Bronchial epithelial cell (primary cell): ENCODE measurements around the gene POU2AF2. TPM values are rescaled to one million over a fixed set of nuclear protein-coding genes. Genes with fewer than 3 reads are reported as not detected.
"Not testable (repeated sequence)": the region's sequence is repeated elsewhere in the genome, so short reads cannot be mapped to it uniquely, and the experiment has no call there.

Experiments used
- DNase-seq: peaks from one replicate; pipeline ENCODE4 v3.0.0-alpha.2; 2010; ENCODE audit warnings: low read depth
- FAIRE-seq: peaks from 2 replicates; lab custom pipeline; 2011; peaks lifted over from hg19 to GRCh38; lab: Jason Lieb, UNC
- H3K27me3 ChIP-seq: 2 replicates; pipeline ENCODE4 v1.5.1; 2011; ENCODE audit warnings: low read length; ENCODE audit not compliant: control insufficient read depth, insufficient read depth
- H3K36me3 ChIP-seq: 2 replicates; pipeline ENCODE4 v1.5.1; 2011; ENCODE audit warnings: low read length; ENCODE audit not compliant: control insufficient read depth, insufficient read depth
- H3K4me3 ChIP-seq: 2 replicates; pipeline ENCODE4 v1.5.1; 2011; ENCODE audit warnings: mild to moderate bottlenecking, low read depth, low read length, control low read depth
- total RNA-seq: library from RNA; depleted of rRNA; stranded (reverse); fragments of >200 nt; gene quantifications from 2 replicates; pipeline ENCODE4 v1.2.1, GENCODE V29; 2014
- TF ChIP-seq, protein P1 (sequence below): IDR thresholded peaks from 2 replicates; pipeline ENCODE4 v1.5.1; 2011; ENCODE audit warnings: mild to moderate bottlenecking, moderate library complexity, low read length, control low read depth, inconsistent platforms; ENCODE audit not compliant: insufficient read depth, severe bottlenecking

Gene POU2AF2
- total RNA-seq, 1 donor from 2014 or later, result not detected

GRCh38 chr11:111260811-111261210 lies 15.3 kb downstream of the POU2AF2 start:
- TF ChIP-seq, protein P1, sequence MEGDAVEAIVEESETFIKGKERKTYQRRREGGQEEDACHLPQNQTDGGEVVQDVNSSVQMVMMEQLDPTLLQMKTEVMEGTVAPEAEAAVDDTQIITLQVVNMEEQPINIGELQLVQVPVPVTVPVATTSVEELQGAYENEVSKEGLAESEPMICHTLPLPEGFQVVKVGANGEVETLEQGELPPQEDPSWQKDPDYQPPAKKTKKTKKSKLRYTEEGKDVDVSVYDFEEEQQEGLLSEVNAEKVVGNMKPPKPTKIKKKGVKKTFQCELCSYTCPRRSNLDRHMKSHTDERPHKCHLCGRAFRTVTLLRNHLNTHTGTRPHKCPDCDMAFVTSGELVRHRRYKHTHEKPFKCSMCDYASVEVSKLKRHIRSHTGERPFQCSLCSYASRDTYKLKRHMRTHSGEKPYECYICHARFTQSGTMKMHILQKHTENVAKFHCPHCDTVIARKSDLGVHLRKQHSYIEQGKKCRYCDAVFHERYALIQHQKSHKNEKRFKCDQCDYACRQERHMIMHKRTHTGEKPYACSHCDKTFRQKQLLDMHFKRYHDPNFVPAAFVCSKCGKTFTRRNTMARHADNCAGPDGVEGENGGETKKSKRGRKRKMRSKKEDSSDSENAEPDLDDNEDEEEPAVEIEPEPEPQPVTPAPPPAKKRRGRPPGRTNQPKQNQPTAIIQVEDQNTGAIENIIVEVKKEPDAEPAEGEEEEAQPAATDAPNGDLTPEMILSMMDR, result no peak
- H3K27me3 ChIP-seq, result no peaks in the 10 kb centered on the region
- FAIRE-seq (no peak), DNase-seq (no peak)
- no peaks in the 10 kb centered on the region for H3K36me3 ChIP-seq
- H3K4me3 ChIP-seq, result no peak overlapping the region

DNA sequence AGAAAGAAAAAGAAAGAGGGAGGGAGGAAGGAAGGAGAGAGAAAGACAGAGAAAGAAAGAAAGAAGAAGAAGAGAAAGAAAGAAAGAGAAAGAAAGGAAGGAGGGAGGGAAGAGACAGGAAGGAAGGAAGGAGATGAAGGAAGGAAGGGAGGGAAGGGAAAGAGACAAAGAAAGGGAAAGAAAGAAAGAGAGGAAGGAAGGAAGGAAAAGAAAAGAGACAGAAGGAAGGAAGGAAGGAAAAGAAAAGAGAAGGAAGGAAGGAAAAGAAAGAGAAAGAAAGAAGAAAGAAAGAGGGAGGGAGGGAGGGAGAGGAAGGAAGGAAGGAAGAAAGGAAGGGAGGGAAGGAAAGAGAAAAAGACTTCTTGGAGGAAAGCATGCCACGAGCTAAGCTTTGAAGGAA lies 19.1 kb downstream of the POU2AF2 start:
- TF ChIP-seq, protein P1, result no peak
- no peak overlapping the region for H3K4me3 ChIP-seq
- no peaks in the 10 kb centered on the region for H3K36me3 ChIP-seq
- FAIRE-seq, result no peak
- no peak for DNase-seq
- H3K27me3 ChIP-seq, result no peaks in the 10 kb centered on the region

GRCh38 chr11:111265421-111265820 lies 19.9 kb downstream of the POU2AF2 start:
- H3K36me3 ChIP-seq, result no peaks in the 10 kb centered on the region
- DNase-seq (no peak), FAIRE-seq (no peak)
- no peaks in the 10 kb centered on the region for H3K27me3 ChIP-seq
- H3K4me3 ChIP-seq, result no peak overlapping the region
- TF ChIP-seq, protein P1, result no peak

- not testable (repeated sequence) for H3K27me3 ChIP-seq, H3K4me3 ChIP-seq, FAIRE-seq, H3K36me3 ChIP-seq, DNase-seq
Measured at GRCh38 chr11:111268303-111268702, 22.8 kb downstream of the POU2AF2 start.

- Histone ChIP-seq H3K36me3 (no peaks in the 10 kb centered on the region), H3K4me3 (no peak overlapping the region), H3K27me3 (peaks cover 2% of the 10 kb centered on the region)
- DNase-seq (no peak), FAIRE-seq (no peak)
- TF ChIP-seq, protein P1, result no peak
Measured at GRCh38 chr11:111269146-111269868, 23.8 kb downstream of the POU2AF2 start.

DNA sequence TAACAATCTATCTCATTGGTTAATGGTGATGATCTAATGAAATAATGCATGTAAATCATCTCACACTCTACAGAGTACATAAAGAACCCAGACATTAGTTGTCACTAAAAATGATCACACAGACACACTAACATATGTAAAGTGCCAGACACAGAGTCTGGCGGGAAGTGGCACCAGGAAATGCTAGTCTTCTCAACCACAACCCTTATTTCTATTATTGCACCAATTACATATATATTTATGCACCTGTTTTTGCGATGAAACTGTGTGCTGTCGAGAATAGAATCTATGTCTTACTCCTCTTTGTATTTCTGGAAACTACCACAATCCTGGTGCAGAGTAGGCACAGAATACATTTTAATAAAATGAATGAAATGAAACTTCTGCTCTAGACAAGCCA lies 26.9 kb downstream of the POU2AF2 start:
- TF ChIP-seq, protein P1, result no peak
- Histone ChIP-seq H3K27me3 (peaks cover 7% of the 10 kb centered on the region), H3K36me3 (no peaks in the 10 kb centered on the region), H3K4me3 (no peak overlapping the region)
- FAIRE-seq (no peak), DNase-seq (no peak)
